H1 (cell line): ENCODE measurements around the gene TBX15. TPM values are rescaled to one million over a fixed set of nuclear protein-coding genes. Genes with fewer than 3 reads are reported as not detected.

Experiments used
- CTCF ChIA-PET: fragments of 300-600 bp; sonication (Branson Sonifier 250); formaldehyde crosslinking; loops from one replicate; lab custom pipeline; 2021; ENCODE audit not compliant: partially characterized antibody; lab: Charles Lee
- POLR2A ChIA-PET: fragments of 300-600 bp; sonication (Branson Sonifier 250); formaldehyde crosslinking; loops from one replicate; lab custom pipeline; 2021; ENCODE audit warnings: inconsistent platforms; ENCODE audit not compliant: partially characterized antibody; lab: Charles Lee
- DNase-seq, 2 experiments: peaks; one replicate each; pipeline versions ENCODE4 v3.0.0 to v3.0.0-alpha.2; 2010 to 2022; ENCODE audit warnings: low spot score in 2 of 2, low read depth in 1 of 2, mixed read lengths in 1 of 2
- FAIRE-seq: peaks from 2 replicates; lab custom pipeline; 2011; peaks lifted over from hg19 to GRCh38; lab: Jason Lieb, UNC
- H2AFZ ChIP-seq: 2 replicates; pipeline ENCODE4 v1.8.1; 2012; ENCODE audit warnings: low read length, inconsistent platforms
- H2AK5ac ChIP-seq: 2 replicates; pipeline ENCODE4 v1.6.1; 2013; ENCODE audit warnings: low read depth, low read length
- H2BK120ac ChIP-seq: replicated peaks from 2 replicates; pipeline ENCODE3; 2013; ENCODE audit warnings: low read depth, low read length, inconsistent platforms
- H2BK12ac ChIP-seq: 2 replicates; pipeline ENCODE4 v1.6.1; 2013; ENCODE audit warnings: low read depth, low read length
- H2BK15ac ChIP-seq: 2 replicates; pipeline ENCODE4 v1.6.1; 2013; ENCODE audit warnings: low read length
- H2BK20ac ChIP-seq: 2 replicates; pipeline ENCODE4 v1.6.1; 2013; ENCODE audit warnings: low read length
- H2BK5ac ChIP-seq: 2 replicates; pipeline ENCODE4 v1.6.1; 2013; ENCODE audit warnings: low read depth, low read length
- H3K14ac ChIP-seq: 2 replicates; pipeline ENCODE4 v1.6.1; 2013; ENCODE audit warnings: inconsistent platforms; ENCODE audit not compliant: insufficient read length
- H3K18ac ChIP-seq: 2 replicates; pipeline ENCODE4 v1.6.1; 2013; ENCODE audit warnings: low read length; ENCODE audit errors: extremely low read depth
- H3K23ac ChIP-seq: 2 replicates; pipeline ENCODE4 v1.6.1; 2013; ENCODE audit warnings: inconsistent platforms; ENCODE audit not compliant: insufficient read length
- H3K23me2 ChIP-seq: 2 replicates; pipeline ENCODE4 v1.6.1; 2013; ENCODE audit warnings: low read depth, low read length
- H3K27ac ChIP-seq: 2 replicates; pipeline ENCODE4 v1.6.1; 2011; ENCODE audit warnings: low read depth, low read length, inconsistent platforms
- H3K27me3 ChIP-seq, 4 experiments: replicated peaks in 1 of 4; 1 replicate in 1 of 4; 2 replicates in 3 of 4; pipeline versions ENCODE4 v1.6.1 to v1.8.1; 2011 to 2013; ENCODE audit warnings: low read length in 3 of 4, mild to moderate bottlenecking in 3 of 4, inconsistent platforms in 2 of 4, mixed read lengths in 2 of 4, moderate library complexity in 1 of 4; ENCODE audit not compliant: control insufficient read depth in 3 of 4, insufficient read depth in 3 of 4; ENCODE audit errors: extremely low read depth in 1 of 4
- H3K36me3 ChIP-seq, 4 experiments: 2 replicates each; pipeline versions ENCODE4 v1.6.1 to v1.8.1; 2011 to 2013; ENCODE audit warnings: mild to moderate bottlenecking in 4 of 4, low read length in 3 of 4, moderate library complexity in 2 of 4, control low read depth in 1 of 4, inconsistent platforms in 1 of 4; ENCODE audit not compliant: insufficient read depth in 4 of 4, control insufficient read depth in 2 of 4
- H3K4ac ChIP-seq: replicated peaks from 2 replicates; pipeline ENCODE3; 2013; ENCODE audit warnings: low read length, low read depth, mixed read lengths, inconsistent platforms; ENCODE audit not compliant: insufficient read length
- H3K4me1 ChIP-seq, 4 experiments: replicated peaks in 1 of 4; 1 replicate in 1 of 4; 2 replicates in 3 of 4; pipeline versions ENCODE4 v1.6.1 to v1.8.1; 2011 to 2013; ENCODE audit warnings: low read length in 3 of 4, inconsistent platforms in 2 of 4, mixed read lengths in 1 of 4; ENCODE audit not compliant: insufficient read depth in 4 of 4, control insufficient read depth in 3 of 4
- H3K4me2 ChIP-seq, 2 experiments: 2 replicates each; pipeline versions ENCODE4 v1.6.1 to v1.8.1; 2011 to 2013; ENCODE audit warnings: low read depth in 2 of 2, low read length in 2 of 2, control low read depth in 1 of 2, inconsistent platforms in 1 of 2, mild to moderate bottlenecking in 1 of 2; ENCODE audit not compliant: insufficient read depth in 1 of 2
- H3K4me3 ChIP-seq, 4 experiments: fragments of 200-600, 300-600 bp in 1 of 4; sonication (generic), shearing (Covaris generic), sonication (Bioruptor Twin) in 1 of 4; 2 replicates each; pipeline versions ENCODE4 v1.5.1 to v1.8.1; 2011 to 2016; ENCODE audit warnings: low read length in 4 of 4, low read depth in 3 of 4, control low read depth in 2 of 4, inconsistent platforms in 2 of 4, mild to moderate bottlenecking in 2 of 4, mixed read lengths in 1 of 4, moderate library complexity in 1 of 4; ENCODE audit not compliant: insufficient read depth in 2 of 4; ENCODE audit errors: extremely low read depth in 1 of 4
- H3K56ac ChIP-seq: replicated peaks from 2 replicates; pipeline ENCODE3; 2013; ENCODE audit warnings: low read depth, mild to moderate bottlenecking, mixed read lengths, low read length, inconsistent platforms; ENCODE audit not compliant: insufficient read length
- H3K79me1 ChIP-seq: 2 replicates; pipeline ENCODE4 v1.6.1; 2013; ENCODE audit warnings: low read depth, low read length, control low read depth
- H3K79me2 ChIP-seq, 2 experiments: 2 replicates each; pipeline versions ENCODE4 v1.6.1 to v1.8.1; 2012 to 2013; ENCODE audit warnings: low read length in 2 of 2, mild to moderate bottlenecking in 2 of 2, inconsistent platforms in 1 of 2; ENCODE audit not compliant: insufficient read depth in 2 of 2, control insufficient read depth in 1 of 2
- H3K9ac ChIP-seq, 4 experiments: replicated peaks in 1 of 4; 1 replicate in 1 of 4; 2 replicates in 3 of 4; pipeline versions ENCODE4 v1.6.1 to v1.8.1; 2011 to 2013; ENCODE audit warnings: low read depth in 3 of 4, low read length in 3 of 4, control low read depth in 2 of 4, mild to moderate bottlenecking in 2 of 4, moderate library complexity in 2 of 4, inconsistent platforms in 1 of 4; ENCODE audit errors: extremely low read depth in 1 of 4
- H3K9me3 ChIP-seq, 2 experiments: 2 replicates each; pipeline versions ENCODE4 v1.6.1 to v1.8.1; 2012 to 2013; ENCODE audit warnings: mild to moderate bottlenecking in 2 of 2, moderate library complexity in 2 of 2, control low read depth in 1 of 2, inconsistent platforms in 1 of 2, low read depth in 1 of 2, low read length in 1 of 2, mixed read lengths in 1 of 2; ENCODE audit not compliant: insufficient read depth in 2 of 2
- H4K20me1 ChIP-seq, 2 experiments: replicated peaks in 1 of 2; 2 replicates each; pipeline versions ENCODE3 to v1.8.1; 2011 to 2013; ENCODE audit warnings: inconsistent platforms in 2 of 2, low read length in 2 of 2, mild to moderate bottlenecking in 1 of 2; ENCODE audit not compliant: insufficient read depth in 2 of 2, control insufficient read depth in 1 of 2
- H4K5ac ChIP-seq: 2 replicates; pipeline ENCODE4 v1.6.1; 2013; ENCODE audit warnings: low read length, low read depth, mixed read lengths, inconsistent platforms; ENCODE audit not compliant: insufficient read length
- H4K8ac ChIP-seq: 2 replicates; pipeline ENCODE4 v1.8.0; 2013; ENCODE audit warnings: mild to moderate bottlenecking, moderate library complexity, low read length, inconsistent platforms; ENCODE audit not compliant: insufficient read depth; ENCODE audit errors: extremely low read depth
- H4K91ac ChIP-seq: replicated peaks from 2 replicates; pipeline ENCODE3; 2013; ENCODE audit warnings: low read length, mixed read lengths, inconsistent platforms; ENCODE audit not compliant: insufficient read length
- CBX8 ChIP-seq: fragments of 300-800, 300-1000 bp; sonication (generic); IDR thresholded peaks from 2 replicates; pipeline ENCODE4 v1.7.1; 2016; ENCODE audit warnings: low read depth, low read length, borderline replicate concordance
- RFX5 ChIP-seq: IDR thresholded peaks from 2 replicates; pipeline ENCODE4 v1.6.1; 2011; ENCODE audit warnings: low read depth, low read length, improper control_type of control experiment, borderline replicate concordance
- SP1 ChIP-seq: IDR thresholded peaks from 2 replicates; pipeline ENCODE4 v1.6.1; 2011; ENCODE audit warnings: low read depth, low read length
- WGBS, 2 experiments: shearing (Covaris generic) in 1 of 2; methylation state at CpG; one replicate each; pipeline versions ENCODE4 v1.1.6 to v1.1.7; 2013 to 2015; ENCODE audit warnings: low lambda C conversion rate in 2 of 2, mixed read lengths in 2 of 2, inconsistent platforms in 1 of 2, low coverage in 1 of 2, missing lambda C conversion rate in 1 of 2; ENCODE audit not compliant: insufficient replicate concordance in 2 of 2, insufficient coverage in 1 of 2, insufficient read length in 1 of 2; ENCODE audit errors: extremely low coverage in 1 of 2, missing lambda C conversion rate in 1 of 2; 5-methylcytosine and 5-hydroxymethylcytosine counted together
- polyA plus RNA-seq, 7 experiments: library from polyadenylated mRNA; depleted of rRNA in 3 of 7; stranded (reverse) in 5 of 7; unstranded in 2 of 7; fragments of >200 nt in 5 of 7; fragments of 200-250 nt in 2 of 7; gene quantifications; 1 replicate in 5 of 7; 2 replicates in 1 of 7; 4 replicates in 1 of 7; pipeline versions ENCODE4 v1.2.1 to v1.2.3, GENCODE V29; 2011 to 2013; ENCODE audit warnings: missing spikeins in 2 of 7, mixed read lengths in 2 of 7
- total RNA-seq: library from RNA; stranded (reverse); fragmentation: NEBNext Ultra II Directional; extraction: Animal tissue kit (Norgen Biotek cat#: 25700); gene quantifications from 2 replicates; pipeline ENCODE4 v1.2.1, GENCODE V29; 2021

Gene TBX15
- total and polyA plus RNA-seq, 2 of the 8 experiments (the other 6 are each of a cell fraction or from before 2014, with no cell fraction given): 0.14 to 0.24 TPM

GRCh38 chr1:118951270-118951936, 36.7 kb downstream of the TBX15 start:
- Histone ChIP-seq H4K8ac (no peak overlapping the region), H3K27me3 (no peaks in the 10 kb centered on the region), H3K79me1 (no peaks in the 10 kb centered on the region), H3K36me3 (no peaks in the 10 kb centered on the region), H3K79me2 (no peaks in the 10 kb centered on the region), H3K23ac (no peak overlapping the region), H4K20me1 (no peaks in the 10 kb centered on the region), H3K9me3 (peaks cover 0 to 4% of the 10 kb centered on the region in 2 experiments; a peak in 1 of 4 replicates), H4K5ac (no peak overlapping the region), H3K27ac (no peak overlapping the region), H4K91ac (no peak overlapping the region), H3K4me1 (no peaks in the 10 kb centered on the region), H3K4me3 (no peak overlapping the region), H2BK5ac (no peak overlapping the region), H3K18ac (no peak overlapping the region), H2BK120ac (no peak overlapping the region), H2AK5ac (no peak overlapping the region), H3K4me2 (no peak overlapping the region), H3K23me2 (no peaks in the 10 kb centered on the region), H3K4ac (no peak overlapping the region), H3K14ac (no peak overlapping the region), H3K56ac (no peak overlapping the region), H3K9ac (no peak overlapping the region), H2BK15ac (no peak overlapping the region), H2BK20ac (no peak overlapping the region), H2BK12ac (no peak overlapping the region), H2AFZ (no peak overlapping the region)
- WGBS, 2 experiments: 95% methylated on average over 2 of the region's 2 CpGs; no CpG with 5 or more reads in 1 of the 2 experiments
- POLR2A ChIA-PET: no interaction called here
- DNase-seq (no peak), FAIRE-seq (no peak)
- CTCF ChIA-PET: interaction anchor here (0.9 to 1.2 kb wide), 2 partner anchors 8 to 407 kb away, joined by 3 read pairs; no protein-coding TSS in a partner anchor
- no peak for TF ChIP-seq CBX8
- TF ChIP-seq RFX5: no peak
- no peak for TF ChIP-seq SP1
